Effector memory CD4-positive, alpha-beta T cell (primary cell): ENCODE data around the gene CLBA1.
"Not testable (repeated sequence)": the region's sequence is repeated elsewhere in the genome, so short reads cannot be mapped to it uniquely, and the experiment has no call there.

Source experiments
- DNase-seq, 3 donors: peaks; one replicate each; pipeline ENCODE4 v3.0.0-alpha.2; 2020
- H3K27ac ChIP-seq: 2 replicates; pipeline ENCODE4 v1.7.0; 2013; ENCODE audit warnings: mild to moderate bottlenecking, low read length, moderate library complexity; ENCODE audit not compliant: insufficient read depth, poor library complexity, severe bottlenecking
- H3K27me3 ChIP-seq: replicated peaks from 2 replicates; pipeline ENCODE4 v1.7.0; 2013; ENCODE audit warnings: mild to moderate bottlenecking, low read length; ENCODE audit not compliant: insufficient read depth, control insufficient read depth, poor library complexity, severe bottlenecking
- H3K36me3 ChIP-seq: 2 replicates; pipeline ENCODE4 v1.7.0; 2013; ENCODE audit warnings: mild to moderate bottlenecking, low read length, moderate library complexity; ENCODE audit not compliant: control insufficient read depth, insufficient read depth
- H3K4me1 ChIP-seq: 2 replicates; pipeline ENCODE4 v1.7.0; 2013; ENCODE audit warnings: low read length, mild to moderate bottlenecking; ENCODE audit not compliant: control insufficient read depth, insufficient read depth, poor library complexity, severe bottlenecking
- H3K4me3 ChIP-seq: 2 replicates; pipeline ENCODE4 v1.7.0; 2013; ENCODE audit warnings: low read length, low read depth, mild to moderate bottlenecking; ENCODE audit not compliant: insufficient read depth, poor library complexity, severe bottlenecking
- H3K9me3 ChIP-seq: 2 replicates; pipeline ENCODE4 v1.7.0; 2013; ENCODE audit warnings: mild to moderate bottlenecking, low read length, moderate library complexity; ENCODE audit not compliant: control insufficient read depth

Gene CLBA1

DNA sequence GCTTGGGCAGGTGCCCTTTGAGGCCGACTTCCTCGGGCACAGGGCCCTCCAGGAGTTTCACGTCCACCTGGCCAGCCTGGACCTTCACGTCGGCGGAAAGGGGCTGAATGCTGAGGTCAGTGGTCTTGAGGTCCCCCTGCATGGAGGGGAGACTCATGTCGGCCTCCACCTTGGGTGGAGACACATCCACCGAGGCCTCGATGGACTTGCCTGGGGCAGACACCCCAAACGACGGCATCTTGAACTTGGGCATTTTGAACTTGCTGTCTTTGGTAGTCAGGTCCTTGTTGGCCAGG is 36.9 kb upstream of the CLBA1 start:
- Histone ChIP-seq H3K36me3 (no peaks in the 10 kb centered on the region), H3K9me3 (no peaks in the 10 kb centered on the region), H3K4me1 (no peaks in the 10 kb centered on the region), H3K27ac (no peak overlapping the region), H3K4me3 (no peak overlapping the region), H3K27me3 (no peaks in the 10 kb centered on the region)
- DNase-seq = no peak

- not testable (repeated sequence) for H3K36me3 ChIP-seq, H3K27me3 ChIP-seq, H3K4me1 ChIP-seq, H3K4me3 ChIP-seq, DNase-seq, H3K27ac ChIP-seq, H3K9me3 ChIP-seq
Measured at GRCh38 chr14:104949406-104949955, 36.1 kb upstream of the CLBA1 start.

DNA sequence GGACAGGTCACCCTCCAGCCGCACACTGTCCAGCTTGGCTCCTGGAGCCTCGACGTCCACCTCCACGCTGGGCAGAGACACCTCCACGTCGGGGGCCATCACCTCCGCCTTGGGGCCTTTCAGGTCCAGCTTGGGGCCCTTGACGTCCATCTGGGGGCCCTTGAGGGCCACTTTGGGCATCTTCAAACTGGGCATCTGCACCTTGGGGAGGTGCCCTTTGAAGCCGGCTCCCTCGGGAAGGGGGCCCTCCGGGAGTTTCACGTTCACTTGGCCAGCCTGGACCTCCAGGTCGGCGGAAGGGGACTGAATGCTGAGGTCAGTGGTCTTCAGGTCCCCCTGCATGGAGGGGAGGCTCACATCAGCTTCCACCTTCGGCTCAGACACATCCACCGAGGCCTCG is 35.6 kb upstream of the CLBA1 start:
- Histone ChIP-seq H3K4me3 (no peak overlapping the region), H3K27ac (no peak overlapping the region), H3K36me3 (no peaks in the 10 kb centered on the region), H3K9me3 (no peaks in the 10 kb centered on the region), H3K4me1 (no peaks in the 10 kb centered on the region), H3K27me3 (no peaks in the 10 kb centered on the region)
- DNase-seq = no peak

- not testable (repeated sequence) for H3K36me3 ChIP-seq, H3K27ac ChIP-seq, H3K4me3 ChIP-seq, H3K4me1 ChIP-seq, H3K27me3 ChIP-seq, H3K9me3 ChIP-seq, DNase-seq
Measured at GRCh38 chr14:104950701-104951100, 34.9 kb upstream of the CLBA1 start.

GRCh38 chr14:104951863-104952657 is 33.5 kb upstream of the CLBA1 start:
- not testable (repeated sequence) for H3K27ac ChIP-seq, DNase-seq, H3K4me1 ChIP-seq, H3K9me3 ChIP-seq, H3K4me3 ChIP-seq, H3K36me3 ChIP-seq
- H3K27me3 ChIP-seq = peaks cover 11% of the 10 kb centered on the region

GRCh38 chr14:104953097-104953496 is 32.5 kb upstream of the CLBA1 start:
- Histone ChIP-seq H3K27ac (no peak overlapping the region), H3K9me3 (no peaks in the 10 kb centered on the region), H3K36me3 (no peaks in the 10 kb centered on the region), H3K27me3 (peaks cover 11% of the 10 kb centered on the region), H3K4me3 (no peak overlapping the region), H3K4me1 (no peaks in the 10 kb centered on the region)
- no peak for DNase-seq

GRCh38 chr14:104953896-104954656 is 31.5 kb upstream of the CLBA1 start:
- no peaks in the 10 kb centered on the region for H3K36me3 ChIP-seq
- DNase-seq = no peak
- no peaks in the 10 kb centered on the region for H3K9me3 ChIP-seq
- no peaks in the 10 kb centered on the region for H3K4me1 ChIP-seq
- H3K4me3 ChIP-seq = no peak overlapping the region
- H3K27me3 ChIP-seq = peaks cover 11% of the 10 kb centered on the region
- no peak overlapping the region for H3K27ac ChIP-seq

GRCh38 chr14:104954746-104955395 is 30.7 kb upstream of the CLBA1 start:
- no peak for DNase-seq
- Histone ChIP-seq H3K36me3 (no peaks in the 10 kb centered on the region), H3K27me3 (peaks cover 11% of the 10 kb centered on the region), H3K4me3 (no peak overlapping the region), H3K4me1 (no peaks in the 10 kb centered on the region), H3K9me3 (no peaks in the 10 kb centered on the region), H3K27ac (no peak overlapping the region)

- no peak overlapping the region for H3K27ac ChIP-seq
- no peaks in the 10 kb centered on the region for H3K36me3 ChIP-seq
- no peak for DNase-seq
- no peaks in the 10 kb centered on the region for H3K4me1 ChIP-seq
- peaks cover 11% of the 10 kb centered on the region for H3K27me3 ChIP-seq
- H3K9me3 ChIP-seq = no peaks in the 10 kb centered on the region
- no peak overlapping the region for H3K4me3 ChIP-seq
Measured at GRCh38 chr14:104955396-104955770, 30.2 kb upstream of the CLBA1 start.
